SK-N-SH treated with all-trans-retinoic acid at 6 μM for 48 hours (cell line): ENCODE results near the gene TRH.

Experiments used
- ATAC-seq: fragments of 200-7000 bp; cut with Tn5 transposase; 3 replicates; pipeline ENCODE4 v1.9.1; 2020; ENCODE audit warnings: mild to moderate bottlenecking, moderate library complexity
- BACH2 ChIP-seq: fragments of 250-450 bp; sonication (Bioruptor Pico); IDR thresholded peaks from 2 replicates; pipeline ENCODE4 v1.9.0; 2021; ENCODE audit warnings: mild to moderate bottlenecking, borderline replicate concordance
- CSDC2 ChIP-seq: fragments of 250-450 bp; sonication (Bioruptor Pico); IDR thresholded peaks from 2 replicates; pipeline ENCODE4 v1.5.0; 2020; ENCODE audit warnings: mild to moderate bottlenecking, moderate library complexity
- ESRRG ChIP-seq: fragments of 250-450 bp; sonication (Bioruptor Pico); IDR thresholded peaks from 2 replicates; pipeline ENCODE4 v1.6.1; 2021; ENCODE audit warnings: mild to moderate bottlenecking
- GLIS3 ChIP-seq: fragments of 250-450 bp; sonication (Bioruptor Pico); IDR thresholded peaks from 2 replicates; pipeline ENCODE4 v1.5.0; 2020; ENCODE audit warnings: mild to moderate bottlenecking, moderate library complexity
- ISL1 ChIP-seq: fragments of 250-450 bp; sonication (Bioruptor Pico); IDR thresholded peaks from 2 replicates; pipeline ENCODE4 v2.1.2; 2022; ENCODE audit warnings: mild to moderate bottlenecking, moderate library complexity
- PPARA ChIP-seq: fragments of 250-450 bp; sonication (Bioruptor Pico); IDR thresholded peaks from 2 replicates; pipeline ENCODE4 v1.5.0; 2020; ENCODE audit warnings: mild to moderate bottlenecking, borderline replicate concordance
- RARB ChIP-seq: fragments of 250-450 bp; sonication (Bioruptor Pico); IDR thresholded peaks from 2 replicates; pipeline ENCODE4 v1.8.0; 2021; ENCODE audit warnings: mild to moderate bottlenecking, moderate library complexity
- SNAI2 ChIP-seq: fragments of 250-450 bp; sonication (Bioruptor Pico); IDR thresholded peaks from 2 replicates; pipeline ENCODE4 v1.5.0; 2020; ENCODE audit warnings: mild to moderate bottlenecking, moderate library complexity
- ZC3H10 ChIP-seq: fragments of 250-450 bp; sonication (Bioruptor Pico); IDR thresholded peaks from 2 replicates; pipeline ENCODE4 v1.5.1; 2021; ENCODE audit warnings: mild to moderate bottlenecking, moderate library complexity
- ZFP3 ChIP-seq: fragments of 250-450 bp; sonication (Bioruptor Pico); IDR thresholded peaks from 2 replicates; pipeline ENCODE4 v1.5.0; 2020; ENCODE audit warnings: mild to moderate bottlenecking, moderate library complexity
- ZFP30 ChIP-seq: fragments of 450-650 bp; formaldehyde crosslinking; IDR thresholded peaks from 2 replicates; pipeline ENCODE4 v1.5.0; 2022; ENCODE audit warnings: mild to moderate bottlenecking, moderate library complexity
- ZNF565 ChIP-seq: fragments of 450-650 bp; formaldehyde crosslinking; conservative IDR thresholded peaks from 2 replicates; pipeline ENCODE4 v1.5.0; 2020; ENCODE audit warnings: low read depth, mild to moderate bottlenecking, moderate library complexity
- ZNF70 ChIP-seq: fragments of 450-650 bp; formaldehyde crosslinking; IDR thresholded peaks from 2 replicates; pipeline ENCODE4 v1.5.0; 2020; ENCODE audit warnings: mild to moderate bottlenecking, moderate library complexity
- ZNF8 ChIP-seq: fragments of 450-650 bp; formaldehyde crosslinking; IDR thresholded peaks from 2 replicates; pipeline ENCODE4 v1.5.0; 2020; ENCODE audit warnings: mild to moderate bottlenecking, moderate library complexity
- TF ChIP-seq, protein P1 (sequence below): fragments of 250-450 bp; sonication (Bioruptor Pico); IDR thresholded peaks from 2 replicates; pipeline ENCODE4 v1.5.0; 2020; ENCODE audit warnings: mild to moderate bottlenecking, moderate library complexity
- TF ChIP-seq, protein P2 (sequence below): fragments of 250-450 bp; sonication (Bioruptor Pico); IDR thresholded peaks from 2 replicates; pipeline ENCODE4 v1.8.0; 2020; ENCODE audit warnings: mild to moderate bottlenecking, moderate library complexity, borderline replicate concordance
- TF ChIP-seq, protein P3 (sequence below): fragments of 250-450 bp; sonication (Bioruptor Pico); IDR thresholded peaks from 2 replicates; pipeline ENCODE4 v1.8.0; 2021; ENCODE audit warnings: low read depth, mild to moderate bottlenecking, moderate library complexity, borderline replicate concordance
- TF ChIP-seq, protein P4 (sequence below): fragments of 250-450 bp; sonication (Bioruptor Pico); IDR thresholded peaks from 2 replicates; pipeline ENCODE4 v1.5.1; 2021; ENCODE audit warnings: mild to moderate bottlenecking, moderate library complexity
- TF ChIP-seq, protein P5 (sequence below): fragments of 250-450 bp; sonication (Bioruptor Pico); IDR thresholded peaks from 2 replicates; pipeline ENCODE4 v1.5.1; 2020; ENCODE audit warnings: low read depth, mild to moderate bottlenecking, moderate library complexity

TRH gene

DNA sequence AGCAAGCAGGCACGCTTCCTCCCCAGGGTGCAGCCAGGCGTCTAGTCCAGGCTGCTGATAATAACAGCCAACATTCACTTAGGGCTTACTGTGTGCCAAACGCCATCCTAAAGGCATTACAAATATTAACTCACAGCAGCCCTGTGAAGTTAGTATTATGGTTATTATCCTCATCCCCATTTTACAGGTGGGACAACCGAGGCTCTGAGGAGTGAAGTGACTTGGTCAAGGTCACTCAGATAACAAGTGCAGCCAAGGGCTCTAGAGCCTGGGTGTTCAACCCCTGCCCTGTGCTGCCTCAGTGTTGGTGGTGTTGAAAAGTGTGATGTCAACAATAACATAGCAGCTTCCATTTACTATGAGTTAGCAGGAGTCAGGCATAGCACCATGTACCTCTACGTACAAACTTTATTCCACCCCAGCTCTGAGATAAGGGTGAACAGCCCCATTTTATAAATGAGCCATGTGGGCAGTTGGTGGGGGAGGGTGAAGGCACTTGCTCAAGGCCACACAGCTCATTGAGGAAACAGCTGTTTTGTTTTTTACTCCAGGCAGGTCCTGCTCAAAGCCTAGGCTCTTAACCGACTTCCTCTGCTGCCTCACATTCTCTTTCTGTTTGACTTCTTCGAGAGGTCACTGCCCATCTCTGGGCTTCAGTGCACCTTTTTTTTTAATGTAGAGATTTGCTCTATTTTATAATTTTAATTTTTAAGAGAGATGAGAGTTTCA, 24.0 kb upstream of the TRH start:
- no peak for TF ChIP-seq ZNF8 (CRISPR knock-in tag)
- no peak for ATAC-seq

DNA sequence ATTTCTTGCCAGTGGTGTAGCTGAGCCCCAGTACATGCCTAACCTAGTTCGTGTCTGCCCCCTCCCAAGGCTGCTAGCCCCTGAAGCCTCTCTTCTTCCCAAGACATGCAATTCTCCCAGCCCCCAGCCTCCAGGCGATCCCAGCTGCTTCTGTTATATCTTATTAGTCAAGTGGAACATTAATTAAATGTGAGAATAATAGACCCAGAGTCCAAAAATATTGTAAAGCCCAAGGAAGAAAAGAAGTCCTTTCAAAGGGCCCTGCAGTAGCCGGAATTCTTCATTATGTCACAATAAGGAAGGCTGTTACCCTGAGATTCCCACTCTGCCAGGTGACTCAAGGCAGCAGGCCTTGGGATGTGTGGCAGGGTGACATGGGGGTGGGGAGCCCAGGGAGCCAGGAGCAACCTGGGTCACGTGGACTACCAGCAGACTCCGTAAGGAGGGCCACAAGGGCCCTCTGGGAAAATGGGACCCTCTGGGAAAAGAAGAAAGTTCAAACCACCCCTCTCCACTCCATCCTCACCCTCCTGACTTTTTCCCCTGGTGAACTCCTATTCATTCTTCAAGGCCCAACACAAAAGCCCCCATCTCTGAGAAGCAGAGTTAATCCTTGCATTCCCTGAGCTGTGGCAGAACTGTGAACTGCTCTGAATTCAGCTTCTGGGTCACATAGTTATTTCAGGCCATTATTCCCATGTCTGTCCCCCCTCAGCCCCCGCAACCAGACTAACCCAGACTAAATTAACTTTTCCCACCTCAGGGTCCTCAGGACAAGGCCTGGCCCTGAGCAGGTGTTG, 21.8 kb upstream of the TRH start:
- no peak for ATAC-seq
- TF ChIP-seq, protein P1, sequence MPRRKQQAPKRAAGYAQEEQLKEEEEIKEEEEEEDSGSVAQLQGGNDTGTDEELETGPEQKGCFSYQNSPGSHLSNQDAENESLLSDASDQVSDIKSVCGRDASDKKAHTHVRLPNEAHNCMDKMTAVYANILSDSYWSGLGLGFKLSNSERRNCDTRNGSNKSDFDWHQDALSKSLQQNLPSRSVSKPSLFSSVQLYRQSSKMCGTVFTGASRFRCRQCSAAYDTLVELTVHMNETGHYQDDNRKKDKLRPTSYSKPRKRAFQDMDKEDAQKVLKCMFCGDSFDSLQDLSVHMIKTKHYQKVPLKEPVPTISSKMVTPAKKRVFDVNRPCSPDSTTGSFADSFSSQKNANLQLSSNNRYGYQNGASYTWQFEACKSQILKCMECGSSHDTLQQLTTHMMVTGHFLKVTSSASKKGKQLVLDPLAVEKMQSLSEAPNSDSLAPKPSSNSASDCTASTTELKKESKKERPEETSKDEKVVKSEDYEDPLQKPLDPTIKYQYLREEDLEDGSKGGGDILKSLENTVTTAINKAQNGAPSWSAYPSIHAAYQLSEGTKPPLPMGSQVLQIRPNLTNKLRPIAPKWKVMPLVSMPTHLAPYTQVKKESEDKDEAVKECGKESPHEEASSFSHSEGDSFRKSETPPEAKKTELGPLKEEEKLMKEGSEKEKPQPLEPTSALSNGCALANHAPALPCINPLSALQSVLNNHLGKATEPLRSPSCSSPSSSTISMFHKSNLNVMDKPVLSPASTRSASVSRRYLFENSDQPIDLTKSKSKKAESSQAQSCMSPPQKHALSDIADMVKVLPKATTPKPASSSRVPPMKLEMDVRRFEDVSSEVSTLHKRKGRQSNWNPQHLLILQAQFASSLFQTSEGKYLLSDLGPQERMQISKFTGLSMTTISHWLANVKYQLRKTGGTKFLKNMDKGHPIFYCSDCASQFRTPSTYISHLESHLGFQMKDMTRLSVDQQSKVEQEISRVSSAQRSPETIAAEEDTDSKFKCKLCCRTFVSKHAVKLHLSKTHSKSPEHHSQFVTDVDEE (CRISPR knock-in tag): no peak
- TF ChIP-seq ZFP3 (CRISPR knock-in tag): peak; percentile 90

DNA sequence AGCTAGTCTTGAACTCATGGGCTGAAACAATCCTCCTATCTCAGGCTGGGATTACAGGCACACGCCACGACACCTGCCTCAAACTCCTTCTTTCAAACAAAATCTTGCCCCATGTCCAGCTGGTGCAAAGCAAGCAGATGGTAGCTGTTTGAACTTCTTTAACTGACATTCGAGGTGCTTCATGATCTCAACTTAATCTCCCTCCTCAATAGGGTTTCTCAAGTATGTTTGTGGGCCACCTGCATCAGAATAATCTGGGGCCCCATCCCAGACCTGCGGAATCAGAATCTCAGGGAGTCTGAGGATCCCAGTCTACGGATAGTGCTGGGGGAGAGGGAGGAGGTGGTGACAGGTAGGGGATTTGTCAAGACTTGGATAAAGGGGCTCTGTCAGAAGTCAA, 20.9 kb upstream of the TRH start:
- no peak for ATAC-seq
- TF ChIP-seq GLIS3 (CRISPR knock-in tag) (no peak), ZC3H10 (CRISPR knock-in tag) (no peak), BACH2 (CRISPR knock-in tag) (no peak), SNAI2 (no peak), ZFP3 (CRISPR knock-in tag) (no peak), ZNF70 (CRISPR knock-in tag) (no peak), RARB (no peak), ZNF565 (CRISPR knock-in tag) (no peak), PPARA (no peak), ZFP30 (CRISPR knock-in tag) (no peak), CSDC2 (CRISPR knock-in tag) (no peak), ISL1 (CRISPR knock-in tag) (no peak), ESRRG (CRISPR knock-in tag) (no peak)
- TF ChIP-seq, protein P2, sequence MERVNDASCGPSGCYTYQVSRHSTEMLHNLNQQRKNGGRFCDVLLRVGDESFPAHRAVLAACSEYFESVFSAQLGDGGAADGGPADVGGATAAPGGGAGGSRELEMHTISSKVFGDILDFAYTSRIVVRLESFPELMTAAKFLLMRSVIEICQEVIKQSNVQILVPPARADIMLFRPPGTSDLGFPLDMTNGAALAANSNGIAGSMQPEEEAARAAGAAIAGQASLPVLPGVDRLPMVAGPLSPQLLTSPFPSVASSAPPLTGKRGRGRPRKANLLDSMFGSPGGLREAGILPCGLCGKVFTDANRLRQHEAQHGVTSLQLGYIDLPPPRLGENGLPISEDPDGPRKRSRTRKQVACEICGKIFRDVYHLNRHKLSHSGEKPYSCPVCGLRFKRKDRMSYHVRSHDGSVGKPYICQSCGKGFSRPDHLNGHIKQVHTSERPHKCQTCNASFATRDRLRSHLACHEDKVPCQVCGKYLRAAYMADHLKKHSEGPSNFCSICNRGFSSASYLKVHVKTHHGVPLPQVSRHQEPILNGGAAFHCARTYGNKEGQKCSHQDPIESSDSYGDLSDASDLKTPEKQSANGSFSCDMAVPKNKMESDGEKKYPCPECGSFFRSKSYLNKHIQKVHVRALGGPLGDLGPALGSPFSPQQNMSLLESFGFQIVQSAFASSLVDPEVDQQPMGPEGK (CRISPR knock-in tag): no peak
- TF ChIP-seq, protein P3, sequence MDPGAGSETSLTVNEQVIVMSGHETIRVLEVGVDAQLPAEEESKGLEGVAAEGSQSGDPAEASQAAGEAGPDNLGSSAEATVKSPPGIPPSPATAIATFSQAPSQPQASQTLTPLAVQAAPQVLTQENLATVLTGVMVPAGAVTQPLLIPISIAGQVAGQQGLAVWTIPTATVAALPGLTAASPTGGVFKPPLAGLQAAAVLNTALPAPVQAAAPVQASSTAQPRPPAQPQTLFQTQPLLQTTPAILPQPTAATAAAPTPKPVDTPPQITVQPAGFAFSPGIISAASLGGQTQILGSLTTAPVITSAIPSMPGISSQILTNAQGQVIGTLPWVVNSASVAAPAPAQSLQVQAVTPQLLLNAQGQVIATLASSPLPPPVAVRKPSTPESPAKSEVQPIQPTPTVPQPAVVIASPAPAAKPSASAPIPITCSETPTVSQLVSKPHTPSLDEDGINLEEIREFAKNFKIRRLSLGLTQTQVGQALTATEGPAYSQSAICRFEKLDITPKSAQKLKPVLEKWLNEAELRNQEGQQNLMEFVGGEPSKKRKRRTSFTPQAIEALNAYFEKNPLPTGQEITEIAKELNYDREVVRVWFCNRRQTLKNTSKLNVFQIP (CRISPR knock-in tag): no peak
- TF ChIP-seq, protein P1 (CRISPR knock-in tag): no peak
- TF ChIP-seq, protein P4, sequence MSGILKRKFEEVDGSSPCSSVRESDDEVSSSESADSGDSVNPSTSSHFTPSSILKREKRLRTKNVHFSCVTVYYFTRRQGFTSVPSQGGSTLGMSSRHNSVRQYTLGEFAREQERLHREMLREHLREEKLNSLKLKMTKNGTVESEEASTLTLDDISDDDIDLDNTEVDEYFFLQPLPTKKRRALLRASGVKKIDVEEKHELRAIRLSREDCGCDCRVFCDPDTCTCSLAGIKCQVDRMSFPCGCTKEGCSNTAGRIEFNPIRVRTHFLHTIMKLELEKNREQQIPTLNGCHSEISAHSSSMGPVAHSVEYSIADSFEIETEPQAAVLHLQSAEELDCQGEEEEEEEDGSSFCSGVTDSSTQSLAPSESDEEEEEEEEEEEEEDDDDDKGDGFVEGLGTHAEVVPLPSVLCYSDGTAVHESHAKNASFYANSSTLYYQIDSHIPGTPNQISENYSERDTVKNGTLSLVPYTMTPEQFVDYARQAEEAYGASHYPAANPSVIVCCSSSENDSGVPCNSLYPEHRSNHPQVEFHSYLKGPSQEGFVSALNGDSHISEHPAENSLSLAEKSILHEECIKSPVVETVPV (CRISPR knock-in tag): no peak
- TF ChIP-seq, protein P5, sequence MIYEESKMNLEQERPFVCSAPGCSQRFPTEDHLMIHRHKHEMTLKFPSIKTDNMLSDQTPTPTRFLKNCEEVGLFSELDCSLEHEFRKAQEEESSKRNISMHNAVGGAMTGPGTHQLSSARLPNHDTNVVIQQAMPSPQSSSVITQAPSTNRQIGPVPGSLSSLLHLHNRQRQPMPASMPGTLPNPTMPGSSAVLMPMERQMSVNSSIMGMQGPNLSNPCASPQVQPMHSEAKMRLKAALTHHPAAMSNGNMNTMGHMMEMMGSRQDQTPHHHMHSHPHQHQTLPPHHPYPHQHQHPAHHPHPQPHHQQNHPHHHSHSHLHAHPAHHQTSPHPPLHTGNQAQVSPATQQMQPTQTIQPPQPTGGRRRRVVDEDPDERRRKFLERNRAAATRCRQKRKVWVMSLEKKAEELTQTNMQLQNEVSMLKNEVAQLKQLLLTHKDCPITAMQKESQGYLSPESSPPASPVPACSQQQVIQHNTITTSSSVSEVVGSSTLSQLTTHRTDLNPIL (CRISPR knock-in tag): no peak
